ENCODE measurements around the gene EFHB.
"Not testable (repeated sequence)": the region's sequence is repeated elsewhere in the genome, so short reads cannot be mapped to it uniquely, and the experiment has no call there.

EFHB gene

GRCh38 chr3:19934098-19934566 lies at the start of gene EFHB:
Gene EFHB (minus strand): TSS chr3:19934217. CDS start chr3:19934018, 199 bp downstream.
- DNase-seq: no peak

GRCh38 chr3:19972054-19972453 lies 38.0 kb upstream of the EFHB start:
- DNase-seq: no peak

- no peak for DNase-seq
These were observed 36.3 kb upstream of the EFHB start for GRCh38 chr3:19970327-19970726.

- DNase-seq: no peak
These were observed 33.8 kb upstream of the EFHB start for GRCh38 chr3:19967812-19968211.

- no peak for DNase-seq
These were observed 33.2 kb upstream of the EFHB start for GRCh38 chr3:19967208-19967607.

- DNase-seq: no peak
These were observed 27.9 kb upstream of the EFHB start for GRCh38 chr3:19961960-19962359.

- no peak for DNase-seq
These were observed 26.7 kb upstream of the EFHB start for GRCh38 chr3:19960696-19961095.

- no peak for DNase-seq
These were observed 25.5 kb upstream of the EFHB start for GRCh38 chr3:19959505-19959904.

GRCh38 chr3:19957354-19957753 lies 23.3 kb upstream of the EFHB start:
- not testable (repeated sequence) for DNase-seq

GRCh38 chr3:19954676-19955075 lies 20.7 kb upstream of the EFHB start:
- no peak for DNase-seq

GRCh38 chr3:19950316-19950715 lies 16.3 kb upstream of the EFHB start:
- no peak for DNase-seq

- no peak for DNase-seq
These were observed 14.2 kb upstream of the EFHB start for GRCh38 chr3:19948226-19948591.

GRCh38 chr3:19947549-19948225 lies 13.7 kb upstream of the EFHB start:
- peak; percentile 66 for DNase-seq

GRCh38 chr3:19946832-19947548 lies 13.0 kb upstream of the EFHB start, which contains the start of gene RAB5A:
Gene RAB5A (plus strand): TSS chr3:19947097. CDS start chr3:19950899, 3,802 bp downstream.
- peak; percentile 98 for DNase-seq

- no peak for DNase-seq
These were observed 12.2 kb upstream of the EFHB start for GRCh38 chr3:19945969-19946831.

GRCh38 chr3:19945534-19945933 lies 11.5 kb upstream of the EFHB start:
- DNase-seq: no peak

GRCh38 chr3:19940643-19941042 lies 6.6 kb upstream of the EFHB start:
- DNase-seq: no peak

- DNase-seq: no peak
These were observed 4.2 kb upstream of the EFHB start for GRCh38 chr3:19938295-19938627.

GRCh38 chr3:19937459-19938294 lies 3.7 kb upstream of the EFHB start:
- no peak for DNase-seq

- DNase-seq: no peak
These were observed 1.6 kb downstream of the EFHB start for GRCh38 chr3:19932422-19932821.

- no peak for DNase-seq
These were observed 2.2 kb downstream of the EFHB start for GRCh38 chr3:19931767-19932188.

- peak; percentile 38 for DNase-seq
These were observed 2.8 kb downstream of the EFHB start for GRCh38 chr3:19931180-19931692.
